Body of pancreas (tissue), 4 donors: ENCODE results near the gene HNRNPM.

Experiments
- CTCF ChIP-seq, 7 experiments: fragments of 450-650 bp in 4 of 7; fragments of 200-600 bp in 3 of 7; sonication (generic) in 3 of 7; IDR thresholded peaks; one replicate each; pipeline ENCODE4 v1.5.1; 2016 to 2019; ENCODE audit warnings: antibody characterized with exemption in 7 of 7
- POLR2A ChIP-seq, 3 donors: fragments of 450-650 bp; IDR thresholded peaks; one replicate each; pipeline ENCODE4 v1.6.1; 2016; ENCODE audit warnings: antibody characterized with exemption in 3 of 3, mild to moderate bottlenecking in 2 of 3

GRCh38 chr19:8403098-8403819, 41.5 kb upstream of the HNRNPM start:
- TF ChIP-seq CTCF (IDR thresholded peaks at IDR 0.05) (no peak), POLR2A (IDR thresholded peaks at IDR 0.05) (no peak)
